K562 (cell line): Measurements from ENCODE around the gene TNNT3. TPM values are rescaled to one million over a fixed set of nuclear protein-coding genes. Genes with fewer than 3 reads are reported as not detected.

Experiments used
- ATAC-seq: fragments of 200-7000 bp; cut with Tn5 transposase; 3 replicates; pipeline ENCODE4 v1.9.1; 2020; ENCODE audit warnings: moderate library complexity
- BruUV-seq: library from RNA; stranded (reverse); fragments of 400-500 nt; replicated peaks from 2 replicates; lab custom pipeline; 2021; lab: Mats Ljungman, UMichigan
- CTCF ChIA-PET: fragments of 300-600 bp; formaldehyde crosslinking; extraction: SDS; loops from one replicate; lab custom pipeline; 2021; ENCODE audit warnings: low intra/inter-chr PET ratio; lab: Yijun Ruan, JAX
- POLR2A ChIA-PET: fragments of 300-600, 350-650 bp; sonication (Branson Sonifier 250); formaldehyde crosslinking; extraction: SDS; loops from one replicate; lab custom pipeline; 2021; ENCODE audit warnings: antibody characterized with exemption, inconsistent platforms; lab: Yijun Ruan, JAX
- DNase-seq, 4 experiments: peaks; one replicate each; pipeline versions ENCODE4 v3.0.0 to v3.0.0-alpha.2; 2011 to 2018; ENCODE audit warnings: low spot score in 3 of 4, mixed read lengths in 3 of 4; ENCODE audit errors: extremely low read depth in 1 of 4
- FAIRE-seq: peaks from 2 replicates; lab custom pipeline; 2011; peaks lifted over from hg19 to GRCh38; lab: Jason Lieb, UNC
- H2AFZ ChIP-seq: 2 replicates; pipeline ENCODE4 v1.6.0; 2011; ENCODE audit warnings: low read depth, low read length, control low read depth, inconsistent platforms
- H3K27ac ChIP-seq: fragments of 200-600 bp; 3 replicates; pipeline ENCODE4 v1.8.0; 2011; ENCODE audit warnings: low read depth, mild to moderate bottlenecking, control low read depth, inconsistent platforms, low read length, moderate library complexity, mixed read lengths; ENCODE audit errors: extremely low read depth
- H3K27me3 ChIP-seq, 2 experiments: fragments of 300-600 bp in 1 of 2; 2 replicates in 1 of 2; 3 replicates in 1 of 2; pipeline versions ENCODE4 v1.6.0 to v1.8.0; 2011; ENCODE audit warnings: inconsistent platforms in 2 of 2, low read length in 2 of 2, mild to moderate bottlenecking in 1 of 2, mixed read lengths in 1 of 2, moderate library complexity in 1 of 2; ENCODE audit not compliant: control insufficient read depth in 2 of 2, insufficient read depth in 2 of 2
- H3K36me3 ChIP-seq: fragments of 300-600 bp; 3 replicates; pipeline ENCODE4 v1.8.0; 2011; ENCODE audit warnings: mild to moderate bottlenecking, low read length, inconsistent platforms; ENCODE audit not compliant: control insufficient read depth, insufficient read depth
- H3K4me1 ChIP-seq, 2 experiments: fragments of 200-600 bp in 1 of 2; replicated peaks in 1 of 2; 2 replicates in 1 of 2; 3 replicates in 1 of 2; pipeline versions ENCODE4 v1.5.1 to v1.8.0; 2011; ENCODE audit warnings: inconsistent platforms in 2 of 2, low read length in 2 of 2, mild to moderate bottlenecking in 1 of 2, mixed read lengths in 1 of 2, moderate library complexity in 1 of 2; ENCODE audit not compliant: control insufficient read depth in 2 of 2, insufficient read depth in 2 of 2
- H3K4me2 ChIP-seq: 2 replicates; pipeline ENCODE4 v1.6.1; 2011; ENCODE audit warnings: low read length, control low read depth, inconsistent platforms, mixed read lengths; ENCODE audit not compliant: insufficient read depth
- H3K4me3 ChIP-seq: fragments of 200-600 bp; sonication (generic), shearing (Covaris generic); 2 replicates; pipeline ENCODE4 v1.5.1; 2016; ENCODE audit warnings: control low read depth, inconsistent platforms
- H3K79me2 ChIP-seq: fragments of 200-600 bp; 3 replicates; pipeline ENCODE4 v1.8.0; 2011; ENCODE audit warnings: low read length, inconsistent platforms; ENCODE audit not compliant: control insufficient read depth, insufficient read depth
- H3K9ac ChIP-seq, 2 experiments: 2 replicates each; pipeline versions ENCODE4 v1.6.0 to v1.6.1; 2011; ENCODE audit warnings: low read depth in 2 of 2, low read length in 2 of 2, control low read depth in 1 of 2, inconsistent platforms in 1 of 2, mild to moderate bottlenecking in 1 of 2, mixed read lengths in 1 of 2; ENCODE audit not compliant: insufficient read depth in 1 of 2
- H3K9me1 ChIP-seq: one replicate; pipeline ENCODE4 v1.6.0; 2011; ENCODE audit warnings: inconsistent platforms, mild to moderate bottlenecking, low read length, moderate library complexity; ENCODE audit not compliant: control insufficient read depth, insufficient read depth
- H3K9me3 ChIP-seq: replicated peaks from 2 replicates; pipeline ENCODE4 v1.5.1; 2011; ENCODE audit warnings: low read depth, low read length, inconsistent platforms; ENCODE audit not compliant: control insufficient read depth, insufficient read depth
- H4K20me1 ChIP-seq: replicated peaks from 2 replicates; pipeline ENCODE4 v1.6.1; 2011; ENCODE audit warnings: low read length, inconsistent platforms, mixed read lengths; ENCODE audit not compliant: control insufficient read depth, insufficient read depth
- HDGF ChIP-seq: fragments of 450-650 bp; IDR thresholded peaks from 2 replicates; pipeline ENCODE4 v1.6.1; 2016
- IFI16 ChIP-seq: fragments of 250-450 bp; sonication (Bioruptor Pico); IDR thresholded peaks from 2 replicates; pipeline ENCODE4 v2.1.2; 2022; ENCODE audit warnings: mild to moderate bottlenecking, inconsistent platforms
- JUNB ChIP-seq: fragments of 450-650 bp; formaldehyde crosslinking; conservative IDR thresholded peaks from 2 replicates; pipeline ENCODE4 v1.4.0; 2020; ENCODE audit warnings: mild to moderate bottlenecking
- LARP7 ChIP-seq: fragments of 450-650 bp; IDR thresholded peaks from 2 replicates; pipeline ENCODE4 v1.6.1; 2016
- MTA1 ChIP-seq: fragments of 450-650 bp; IDR thresholded peaks from 2 replicates; pipeline ENCODE4 v1.6.1; 2017; ENCODE audit warnings: borderline replicate concordance
- NELFE ChIP-seq: IDR thresholded peaks from 2 replicates; pipeline ENCODE4 v1.6.1; 2011; ENCODE audit warnings: mild to moderate bottlenecking; ENCODE audit not compliant: insufficient read depth, insufficient read length
- SRSF3 ChIP-seq: fragments of 200-400 bp; formaldehyde crosslinking; IDR thresholded peaks from 2 replicates; pipeline ENCODE4 v1.6.1; 2016; ENCODE audit warnings: mild to moderate bottlenecking, low read length, moderate library complexity; ENCODE audit not compliant: insufficient read depth
- SRSF9 ChIP-seq: fragments of 200-400 bp; formaldehyde crosslinking; IDR thresholded peaks from 2 replicates; pipeline ENCODE4 v1.6.1; 2017; ENCODE audit warnings: low read depth, low read length, borderline replicate concordance
- TSC22D4 ChIP-seq: fragments of 450-650 bp; IDR thresholded peaks from 2 replicates; pipeline ENCODE4 v1.6.1; 2016; ENCODE audit warnings: missing genetic modification characterization, missing biosample characterization, control low read depth
- XRCC4 ChIP-seq: IDR thresholded peaks from one replicate; pipeline ENCODE4 v1.6.1; 2011; ENCODE audit not compliant: insufficient read depth, insufficient read length; ENCODE audit errors: extremely low read depth
- WGBS: fragments of 100-300 bp; shearing (Covaris generic); methylation state at CpG from one replicate; pipeline ENCODE4 v1.1.6; 2016; ENCODE audit warnings: low coverage, mixed read lengths; ENCODE audit not compliant: insufficient coverage; ENCODE audit errors: missing lambda C conversion rate; 5-methylcytosine and 5-hydroxymethylcytosine counted together
- in situ Hi-C: fragments of 300-500 bp; cut with MboI; formaldehyde crosslinking; loops from 4 replicates; pipeline ENCODE4 v1.15.0; 2018; ENCODE audit warnings: inconsistent platforms, mixed read lengths
- intact Hi-C: fragments of 100-400 bp; cut with micrococcal nuclease; formaldehyde crosslinking; loops from 2 replicates; pipeline ENCODE4 v1.14.2; 2022
- polyA plus RNA-seq, 8 experiments: library from polyadenylated mRNA; depleted of rRNA in 4 of 8; stranded (reverse) in 5 of 8; unstranded in 3 of 8; fragments of >200 nt; fragmentation: Nextera tagmentation in 2 of 8; fragmentation: Illumina TruSeq in 1 of 8; extraction: Ambion mirVana in 2 of 8; extraction: Trizol in 1 of 8; gene quantifications; 2 replicates each; pipeline versions ENCODE4 v1.2.1 to v1.2.3, GENCODE V29; 2011 to 2014; ENCODE audit warnings: inconsistent platforms in 1 of 8, missing spikeins in 1 of 8
- total RNA-seq, 7 experiments: library from RNA; depleted of rRNA in 6 of 7; stranded (reverse); fragments of >200 nt in 6 of 7; fragmentation: Illumina TruSeq in 2 of 7; extraction: Trizol in 2 of 7; gene quantifications; 2 replicates each; pipeline versions ENCODE4 v1.2.1 to v1.2.3, GENCODE V29; 2011 to 2021; ENCODE audit warnings: low replicate concordance in 1 of 7

TNNT3 gene
- total and polyA plus RNA-seq, 9 of the 15 experiments (the other 6 are each of a cell fraction or from before 2014, with no cell fraction given), result 0.10 TPM; not detected in 8

DNA sequence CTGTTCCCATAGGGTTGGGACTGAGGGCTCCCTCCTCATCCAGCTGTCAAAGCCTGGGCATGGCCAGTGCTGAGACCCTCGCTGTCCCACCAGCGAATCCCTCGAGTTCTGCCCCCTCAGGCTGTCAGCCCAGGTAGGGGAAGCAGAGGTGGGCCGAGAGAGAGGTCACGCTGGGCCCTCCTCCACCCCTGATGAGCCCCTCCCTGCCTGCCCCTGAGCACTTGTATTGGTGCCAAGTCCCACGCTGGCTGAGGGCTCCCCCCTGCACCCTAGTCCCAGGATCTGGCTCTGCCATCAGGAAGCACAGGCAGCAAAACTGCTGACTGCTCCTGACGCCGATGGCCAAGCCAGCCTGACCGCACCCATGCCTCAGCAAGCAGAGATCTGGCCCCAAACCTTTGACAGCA lies 31.2 kb upstream of the TNNT3 start:
- Histone ChIP-seq H2AFZ (no peak overlapping the region), H3K4me1 (peaks cover 0 to 9% of the 10 kb centered on the region in 2 experiments; a peak in 1 of 5 replicates), H3K27me3 (peaks cover 8 to 45% of the 10 kb centered on the region in 2 experiments; a peak in 4 of 5 replicates), H3K27ac (no peak overlapping the region), H3K36me3 (no peaks in the 10 kb centered on the region), H3K79me2 (no peaks in the 10 kb centered on the region), H3K9me3 (no peaks in the 10 kb centered on the region), H3K9me1 (no peaks in the 10 kb centered on the region), H3K4me3 (no peak overlapping the region), H4K20me1 (peaks cover 4% of the 10 kb centered on the region), H3K4me2 (no peak overlapping the region), H3K9ac (no peak overlapping the region)
- intact Hi-C loops (no loop called here), in situ Hi-C loops (no loop called here)
- BruUV-seq, result no TSS peak
- WGBS, result 0% methylated on average over 4 of the region's 9 CpGs
- CTCF ChIA-PET, result no interaction called here
- TF ChIP-seq HDGF (no peak), IFI16 (no peak), LARP7 (no peak), TSC22D4 (tag) (no peak), MTA1 (no peak), XRCC4 (no peak), NELFE (no peak), JUNB (CRISPR knock-in tag) (no peak)
- FAIRE-seq (no peak), DNase-seq (no peak), ATAC-seq (no peak)
- POLR2A ChIA-PET, result interaction anchor here (0.7 kb wide), 1 partner anchor 34 kb away, joined by 3 read pairs; no protein-coding TSS in a partner anchor

DNA sequence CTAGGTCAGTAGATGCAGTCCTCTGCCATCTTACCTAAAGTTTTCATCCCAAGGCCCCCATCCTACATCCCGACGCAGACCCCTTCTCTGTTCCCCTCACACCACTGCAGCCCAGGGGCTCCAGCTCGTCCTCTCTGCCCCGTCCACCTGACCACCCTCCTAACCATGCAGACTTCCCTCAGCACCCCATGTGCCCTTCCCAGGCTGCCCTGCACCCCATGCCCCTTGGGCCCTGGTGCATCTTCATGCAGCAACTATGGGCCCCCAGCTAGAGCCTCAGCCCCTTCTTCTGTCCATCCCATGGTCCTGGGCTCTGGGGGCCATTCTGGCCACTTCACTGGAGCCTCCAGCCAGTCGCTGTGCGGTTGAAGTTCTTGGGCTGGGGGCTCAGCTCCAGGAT lies 30.7 kb upstream of the TNNT3 start:
- no peaks in the 10 kb centered on the region for H3K36me3 ChIP-seq
- H4K20me1 ChIP-seq, result peaks cover 4% of the 10 kb centered on the region
- FAIRE-seq, result no peak
- H3K9me1 ChIP-seq, result no peaks in the 10 kb centered on the region
- peaks cover 8 to 45% of the 10 kb centered on the region in 2 experiments; a peak in 4 of 5 replicates for H3K27me3 ChIP-seq
- peaks cover 0 to 9% of the 10 kb centered on the region in 2 experiments; a peak in 1 of 5 replicates for H3K4me1 ChIP-seq
- ATAC-seq, result no peak
- BruUV-seq, result no TSS peak
- ChIA-PET CTCF (no interaction called here), POLR2A (no interaction called here)
- TF ChIP-seq SRSF3, result no peak
- TF ChIP-seq SRSF9, result no peak
- in situ Hi-C loops (no loop called here), intact Hi-C loops (no loop called here)
- no peak overlapping the region for H3K4me2 ChIP-seq
- no peak overlapping the region for H3K27ac ChIP-seq
- DNase-seq, result no peak
- H3K4me3 ChIP-seq, result no peak overlapping the region
- no peak overlapping the region for H3K9ac ChIP-seq
- no peaks in the 10 kb centered on the region for H3K79me2 ChIP-seq
- H3K9me3 ChIP-seq, result no peaks in the 10 kb centered on the region
- 0% methylated on average over 6 of the region's 6 CpGs for WGBS
- H2AFZ ChIP-seq, result no peak overlapping the region
